Stimulated activated CD4-positive, alpha-beta T cell treated with anti-CD3 and anti-CD28 coated beads, TNF-alpha, amount 100 ng/mL, for 4 hours (primary cell): ENCODE measurements around the gene FCHSD2.
"Not testable (repeated sequence)": the region's sequence is repeated elsewhere in the genome, so short reads cannot be mapped to it uniquely, and the experiment has no call there.

Experiments
- DNase-seq, 3 experiments: peaks; one replicate each; pipeline ENCODE4 v3.0.0-alpha.2; 2020; ENCODE audit warnings: low read depth in 3 of 3

Gene FCHSD2

GRCh38 chr11:73151416-73151815, 9.3 kb upstream of the FCHSD2 start:
- no peak for DNase-seq

- no peak for DNase-seq
These were observed 7.0 kb upstream of the FCHSD2 start for GRCh38 chr11:73149105-73149504.

GRCh38 chr11:73147771-73148681, 5.9 kb upstream of the FCHSD2 start:
- DNase-seq: no peak

GRCh38 chr11:73145986-73146575, 4.0 kb upstream of the FCHSD2 start:
- DNase-seq: no peak

GRCh38 chr11:73143126-73143838, 1.2 kb upstream of the FCHSD2 start:
- DNase-seq: no peak

GRCh38 chr11:73141309-73142127, 600 bp downstream of the FCHSD2 start:
- peak in 1 of 3 experiments; percentile 25 for DNase-seq

- DNase-seq: no peak
These were observed 1.1 kb downstream of the FCHSD2 start for GRCh38 chr11:73141031-73141308.

- DNase-seq: no peak
These were observed 1.7 kb downstream of the FCHSD2 start for GRCh38 chr11:73140213-73141030.

GRCh38 chr11:73139476-73140198, 2.5 kb downstream of the FCHSD2 start:
- DNase-seq: no peak

- no peak for DNase-seq
These were observed 4.2 kb downstream of the FCHSD2 start for GRCh38 chr11:73137944-73138274.

- DNase-seq: no peak
These were observed 4.7 kb downstream of the FCHSD2 start for GRCh38 chr11:73137262-73137943.

GRCh38 chr11:73136722-73137121, 5.4 kb downstream of the FCHSD2 start:
- DNase-seq: not testable (repeated sequence)

- DNase-seq: no peak
These were observed 6.5 kb downstream of the FCHSD2 start for GRCh38 chr11:73135346-73136284.

GRCh38 chr11:73132349-73132748, 9.8 kb downstream of the FCHSD2 start:
- not testable (repeated sequence) for DNase-seq

- DNase-seq: no peak
These were observed 11.9 kb downstream of the FCHSD2 start for GRCh38 chr11:73130181-73130580.

- DNase-seq: no peak
These were observed 12.9 kb downstream of the FCHSD2 start for GRCh38 chr11:73129198-73129597.

- DNase-seq: no peak
These were observed 15.2 kb downstream of the FCHSD2 start for GRCh38 chr11:73126804-73127480.

- DNase-seq: no peak
These were observed 17.3 kb downstream of the FCHSD2 start for GRCh38 chr11:73124800-73125199.
